IPS-15b (cell line): ENCODE data around the gene PLXNB1.

ENCODE experiments used
- H3K27me3 ChIP-seq: one replicate; pipeline ENCODE4 v1.6.1; 2013; ENCODE audit warnings: low read length; ENCODE audit not compliant: control insufficient read depth, insufficient read depth
- H3K36me3 ChIP-seq: one replicate; pipeline ENCODE4 v1.6.1; 2013; ENCODE audit warnings: low read length; ENCODE audit not compliant: control insufficient read depth, insufficient read depth
- H3K4me1 ChIP-seq: one replicate; pipeline ENCODE4 v1.6.1; 2013; ENCODE audit warnings: mild to moderate bottlenecking, low read length; ENCODE audit not compliant: control insufficient read depth, insufficient read depth
- H3K4me3 ChIP-seq: one replicate; pipeline ENCODE4 v1.5.1; 2013; ENCODE audit warnings: low read depth, low read length
- H3K9ac ChIP-seq: one replicate; pipeline ENCODE4 v1.6.1; 2013; ENCODE audit warnings: low read depth, mild to moderate bottlenecking, low read length
- H3K9me3 ChIP-seq: one replicate; pipeline ENCODE4 v1.6.1; 2013; ENCODE audit warnings: mild to moderate bottlenecking, low read length; ENCODE audit not compliant: control insufficient read depth, insufficient read depth

The PLXNB1 gene

DNA sequence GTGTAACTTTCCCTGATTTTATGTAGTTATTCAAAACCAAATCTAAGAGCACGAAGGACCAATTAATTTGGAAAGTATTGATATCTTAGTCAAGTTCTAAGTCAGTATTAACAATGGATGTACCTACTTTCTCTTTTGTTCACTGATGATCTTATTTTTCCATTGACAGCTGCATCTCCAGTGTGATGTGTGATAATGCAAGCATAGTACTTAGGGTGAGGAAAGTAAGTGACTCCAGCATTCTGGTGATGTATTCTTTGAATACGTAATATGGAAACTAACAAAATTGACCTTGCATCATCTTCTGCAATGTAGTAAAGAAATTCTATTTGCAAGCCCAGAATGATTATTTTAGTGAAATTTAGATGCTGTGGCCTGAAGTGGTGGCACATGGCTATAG lies 35.5 kb downstream of the PLXNB1 start:
- H3K9ac ChIP-seq = no peak overlapping the region
- H3K9me3 ChIP-seq = no peaks in the 10 kb centered on the region
- H3K4me1 ChIP-seq = peaks cover 4% of the 10 kb centered on the region
- H3K27me3 ChIP-seq = no peaks in the 10 kb centered on the region
- no peak overlapping the region for H3K4me3 ChIP-seq
- H3K36me3 ChIP-seq = no peaks in the 10 kb centered on the region

DNA sequence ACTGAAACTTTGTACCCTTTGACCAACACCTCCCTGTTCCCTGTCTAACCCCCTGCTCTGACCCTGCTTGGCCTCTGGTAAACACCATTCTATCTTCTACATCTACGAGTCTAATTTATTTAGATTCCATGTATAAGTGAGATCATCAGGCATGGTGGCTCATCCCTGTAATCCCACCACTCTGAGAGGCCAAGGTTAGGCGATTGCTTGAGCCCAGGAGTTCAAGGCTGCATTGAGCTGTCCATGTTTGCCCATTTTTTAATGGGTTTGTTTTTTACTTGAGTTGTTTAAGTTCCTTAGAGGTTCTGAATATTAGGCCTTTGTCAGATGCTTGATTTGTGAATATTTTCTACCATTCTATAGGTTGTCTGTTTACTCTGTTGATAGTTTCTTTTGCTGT lies 40.9 kb downstream of the PLXNB1 start:
- no peak overlapping the region for H3K4me3 ChIP-seq
- no peaks in the 10 kb centered on the region for H3K36me3 ChIP-seq
- H3K9me3 ChIP-seq = no peaks in the 10 kb centered on the region
- no peaks in the 10 kb centered on the region for H3K27me3 ChIP-seq
- H3K4me1 ChIP-seq = no peaks in the 10 kb centered on the region
- no peak overlapping the region for H3K9ac ChIP-seq

DNA sequence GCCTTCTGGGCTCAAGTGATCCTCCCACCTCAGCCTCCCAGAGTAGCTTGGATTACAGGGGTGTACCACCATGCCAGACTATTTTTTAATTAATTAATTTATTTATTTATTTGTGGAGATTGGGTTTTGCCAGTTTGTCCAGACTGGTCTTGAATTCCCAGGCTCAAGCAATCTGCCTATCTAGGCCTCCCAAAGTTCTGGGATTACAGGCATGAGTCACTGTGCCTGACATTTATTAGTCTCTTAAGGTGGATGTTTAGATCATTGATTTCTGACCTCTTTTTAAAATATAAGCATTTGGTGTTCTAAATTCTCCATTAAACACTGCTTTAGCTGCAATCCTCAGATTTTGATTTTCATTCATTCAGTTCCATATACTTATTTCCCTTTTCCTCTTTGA lies 42.3 kb downstream of the PLXNB1 start:
- no peaks in the 10 kb centered on the region for H3K36me3 ChIP-seq
- no peaks in the 10 kb centered on the region for H3K27me3 ChIP-seq
- H3K9me3 ChIP-seq = no peaks in the 10 kb centered on the region
- H3K4me3 ChIP-seq = no peak overlapping the region
- no peak overlapping the region for H3K9ac ChIP-seq
- H3K4me1 ChIP-seq = no peaks in the 10 kb centered on the region

GRCh38 chr3:48372862-48373435 lies 56.9 kb downstream of the PLXNB1 start:
- Histone ChIP-seq H3K4me1 (peaks cover 6% of the 10 kb centered on the region), H3K9me3 (no peaks in the 10 kb centered on the region), H3K36me3 (no peaks in the 10 kb centered on the region), H3K4me3 (no peak overlapping the region), H3K9ac (no peak overlapping the region), H3K27me3 (no peaks in the 10 kb centered on the region)

DNA sequence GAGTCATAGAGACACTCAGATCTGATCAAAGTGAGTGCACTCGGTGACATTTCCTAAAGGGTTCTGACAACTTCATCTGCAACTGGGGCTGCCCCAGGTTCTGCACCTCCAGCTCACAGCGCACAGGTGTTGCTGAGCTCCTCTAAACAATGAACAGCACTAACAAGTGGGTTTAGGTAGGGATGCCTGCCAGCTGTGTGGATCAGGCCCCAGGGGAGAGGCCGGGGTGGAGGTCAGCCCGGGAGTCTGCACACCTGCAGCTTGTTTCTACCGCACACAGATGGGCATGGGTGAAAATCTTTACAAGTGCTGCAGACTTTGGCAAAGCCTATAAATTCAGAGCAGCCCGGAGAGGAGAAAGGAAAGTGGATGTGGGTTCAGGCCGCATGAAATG lies 57.5 kb downstream of the PLXNB1 start:
- peaks cover 6% of the 10 kb centered on the region for H3K4me1 ChIP-seq
- H3K4me3 ChIP-seq = no peak overlapping the region
- no peak overlapping the region for H3K9ac ChIP-seq
- no peaks in the 10 kb centered on the region for H3K9me3 ChIP-seq
- H3K27me3 ChIP-seq = no peaks in the 10 kb centered on the region
- no peaks in the 10 kb centered on the region for H3K36me3 ChIP-seq

GRCh38 chr3:48371651-48372376 lies 58.1 kb downstream of the PLXNB1 start, which contains the start of gene FBXW12:
Gene FBXW12 (plus strand): TSS chr3:48372219. CDS start chr3:48372768, 549 bp downstream.
- H3K4me3 ChIP-seq = no peak within 1 kb of the TSS

DNA sequence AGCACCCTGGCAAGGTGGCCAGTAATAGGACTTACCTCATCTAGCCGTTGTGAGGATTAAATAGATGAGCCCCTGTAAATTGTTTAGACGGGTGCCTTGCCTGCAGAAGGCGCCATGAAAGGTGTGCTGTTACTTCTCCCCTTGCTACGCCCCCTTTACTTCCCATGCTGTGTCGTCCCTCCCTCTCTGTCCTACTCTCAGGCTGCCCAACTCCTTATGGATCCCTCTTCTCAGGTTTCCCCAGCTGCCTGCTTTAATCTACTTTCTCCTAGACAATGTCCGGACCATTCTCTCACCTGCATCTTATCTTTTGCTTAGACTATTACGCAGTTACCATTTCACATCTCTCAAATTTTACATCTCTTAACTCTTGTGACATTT lies 59.6 kb downstream of the PLXNB1 start:
- Histone ChIP-seq H3K4me3 (no peak overlapping the region), H3K27me3 (no peaks in the 10 kb centered on the region), H3K4me1 (peaks cover 6% of the 10 kb centered on the region), H3K36me3 (no peaks in the 10 kb centered on the region), H3K9me3 (no peaks in the 10 kb centered on the region), H3K9ac (no peak overlapping the region)

More at GRCh38 chr3:48371651-48372376, 58.1 kb downstream of the PLXNB1 start, which contains the start of gene FBXW12:
- peaks cover 6% of the 10 kb centered on the region for H3K4me1 ChIP-seq
- H3K36me3 ChIP-seq = no peaks in the 10 kb centered on the region
- no peaks in the 10 kb centered on the region for H3K27me3 ChIP-seq
- H3K9me3 ChIP-seq = no peaks in the 10 kb centered on the region
- no peak within 1 kb of the TSS for H3K9ac ChIP-seq

DNA sequence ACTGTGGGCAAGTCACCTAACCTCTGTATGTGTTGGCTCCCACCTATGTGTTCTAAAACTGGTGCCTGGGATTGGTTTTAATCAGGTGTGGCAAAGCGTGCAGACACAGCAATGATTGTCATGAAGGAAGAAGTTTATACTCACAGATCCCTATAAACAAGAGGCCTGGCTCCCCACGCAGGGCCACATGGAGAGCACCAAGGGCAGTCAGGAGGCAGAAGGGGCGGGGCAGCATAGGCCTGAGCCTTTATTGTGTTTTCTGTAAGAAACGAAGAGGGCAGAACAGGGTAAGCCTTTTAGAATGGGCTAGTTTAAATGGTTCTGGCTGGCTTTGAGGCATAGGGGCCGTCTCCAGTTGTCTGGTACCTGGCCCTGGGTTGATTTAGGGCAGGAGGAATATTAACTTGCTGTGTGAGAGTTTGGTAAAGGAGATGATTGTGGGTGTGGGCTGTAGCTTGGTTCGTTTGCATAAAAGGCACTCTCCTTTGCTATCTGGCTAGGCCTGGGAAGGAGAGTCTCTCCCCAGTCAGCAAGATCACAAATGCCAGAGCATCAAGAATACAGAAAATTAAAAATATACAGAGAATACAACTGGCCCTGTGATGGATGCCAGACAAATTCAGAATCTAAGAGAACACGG lies 60.1 kb downstream of the PLXNB1 start:
- H3K36me3 ChIP-seq = no peaks in the 10 kb centered on the region
- no peak overlapping the region for H3K9ac ChIP-seq
- H3K4me1 ChIP-seq = peaks cover 6% of the 10 kb centered on the region
- H3K4me3 ChIP-seq = no peak overlapping the region
- no peaks in the 10 kb centered on the region for H3K9me3 ChIP-seq
- H3K27me3 ChIP-seq = no peaks in the 10 kb centered on the region

DNA sequence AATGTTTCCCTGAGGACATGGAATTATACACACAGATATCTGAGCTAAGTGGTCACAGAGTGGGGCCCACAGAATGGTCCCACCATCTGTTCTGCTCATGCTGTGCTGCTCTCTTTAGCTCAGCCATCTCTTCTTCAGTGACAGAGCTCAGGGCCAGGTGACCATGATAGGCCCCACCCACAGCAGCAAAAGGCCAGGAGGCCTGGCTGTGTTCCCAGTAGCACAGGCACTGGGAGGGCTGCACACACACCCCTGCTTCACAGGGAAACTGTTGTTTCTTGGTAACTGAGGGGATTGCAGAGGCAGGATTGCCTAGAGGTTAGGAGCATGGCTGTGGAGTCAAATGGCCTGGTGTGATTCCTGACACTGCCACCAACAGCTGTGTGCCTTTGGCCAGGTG lies 62.7 kb downstream of the PLXNB1 start:
- H3K4me1 ChIP-seq = peaks cover 6% of the 10 kb centered on the region
- no peaks in the 10 kb centered on the region for H3K36me3 ChIP-seq
- no peaks in the 10 kb centered on the region for H3K9me3 ChIP-seq
- H3K27me3 ChIP-seq = no peaks in the 10 kb centered on the region
- H3K9ac ChIP-seq = no peak overlapping the region
- no peak overlapping the region for H3K4me3 ChIP-seq

DNA sequence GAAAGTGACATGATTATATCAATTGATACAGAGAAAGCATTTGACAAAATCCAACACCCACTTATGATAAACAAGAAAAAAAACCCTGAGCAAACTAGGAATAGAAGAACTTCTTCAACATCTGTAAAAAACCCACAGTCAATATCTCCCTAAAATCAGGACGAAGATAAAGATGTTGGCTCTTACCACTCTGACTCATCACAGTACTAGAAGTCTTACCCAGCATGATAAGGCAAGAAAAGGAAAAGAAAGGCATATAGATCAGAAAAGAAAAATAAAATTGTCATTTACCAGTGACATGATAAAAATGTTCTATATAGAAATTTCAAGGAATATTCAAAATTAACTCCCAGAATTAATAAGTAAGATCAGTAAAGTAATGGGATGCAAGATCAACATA lies 65.0 kb downstream of the PLXNB1 start:
- H3K27me3 ChIP-seq = no peaks in the 10 kb centered on the region
- H3K4me1 ChIP-seq = peaks cover under 1% of the 10 kb centered on the region
- H3K9ac ChIP-seq = no peak overlapping the region
- H3K9me3 ChIP-seq = no peaks in the 10 kb centered on the region
- H3K4me3 ChIP-seq = no peak overlapping the region
- H3K36me3 ChIP-seq = no peaks in the 10 kb centered on the region

- H3K9ac ChIP-seq = no peak overlapping the region
- H3K9me3 ChIP-seq = no peaks in the 10 kb centered on the region
- no peak overlapping the region for H3K4me3 ChIP-seq
- no peaks in the 10 kb centered on the region for H3K27me3 ChIP-seq
- H3K36me3 ChIP-seq = no peaks in the 10 kb centered on the region
- no peaks in the 10 kb centered on the region for H3K4me1 ChIP-seq
These were observed 68.0 kb downstream of the PLXNB1 start for GRCh38 chr3:48361928-48362327.

GRCh38 chr3:48356419-48356818 lies 73.5 kb downstream of the PLXNB1 start:
- Histone ChIP-seq H3K4me3 (no peak overlapping the region), H3K9ac (no peak overlapping the region), H3K27me3 (no peaks in the 10 kb centered on the region), H3K4me1 (no peaks in the 10 kb centered on the region), H3K36me3 (no peaks in the 10 kb centered on the region), H3K9me3 (no peaks in the 10 kb centered on the region)
